Progenitor cell of endocrine pancreas (in vitro differentiated cells): ENCODE measurements around the gene MGA. TPM values are rescaled to one million over a fixed set of nuclear protein-coding genes. Genes with fewer than 3 reads are reported as not detected.
"Not testable (repeated sequence)": the region's sequence is repeated elsewhere in the genome, so short reads cannot be mapped to it uniquely, and the experiment has no call there.

ENCODE experiments used
- DNase-seq: peaks from one replicate; pipeline ENCODE4 v3.0.0; 2021; ENCODE audit warnings: low spot score; ENCODE audit not compliant: unreplicated experiment
- H3K27ac Mint-ChIP-seq: 2 replicates; pipeline ENCODE4 v1.8.0; 2021; ENCODE audit warnings: mild to moderate bottlenecking, moderate library complexity, mixed read lengths
- H3K27me3 Mint-ChIP-seq: 2 replicates; pipeline ENCODE4 v1.8.0; 2021; ENCODE audit warnings: mixed read lengths
- H3K36me3 Mint-ChIP-seq: 2 replicates; pipeline ENCODE4 v1.8.0; 2022; ENCODE audit warnings: mixed read lengths; ENCODE audit not compliant: insufficient read depth
- H3K4me1 Mint-ChIP-seq: 2 replicates; pipeline ENCODE4 v1.8.0; 2021; ENCODE audit warnings: low read depth, mixed read lengths
- H3K4me3 Mint-ChIP-seq: 2 replicates; pipeline ENCODE4 v1.8.0; 2021; ENCODE audit warnings: low read depth, mild to moderate bottlenecking, moderate library complexity, mixed read lengths
- H3K9me3 Mint-ChIP-seq: 2 replicates; pipeline ENCODE4 v1.8.0; 2021; ENCODE audit warnings: low read depth, mixed read lengths
- total RNA-seq: library from RNA; stranded (reverse); gene quantifications from 2 replicates; pipeline ENCODE4 v1.2.1, GENCODE V29; 2021
- TF ChIP-seq, protein P1 (sequence below): fragments of 200-600 bp; sonication (generic); IDR thresholded peaks from one replicate; pipeline ENCODE4 v1.5.0; 2021; ENCODE audit warnings: antibody characterized with exemption, mild to moderate bottlenecking; ENCODE audit not compliant: unreplicated experiment

The MGA gene
- total RNA-seq, 1 donor from 2014 or later, result 71.2 TPM

DNA sequence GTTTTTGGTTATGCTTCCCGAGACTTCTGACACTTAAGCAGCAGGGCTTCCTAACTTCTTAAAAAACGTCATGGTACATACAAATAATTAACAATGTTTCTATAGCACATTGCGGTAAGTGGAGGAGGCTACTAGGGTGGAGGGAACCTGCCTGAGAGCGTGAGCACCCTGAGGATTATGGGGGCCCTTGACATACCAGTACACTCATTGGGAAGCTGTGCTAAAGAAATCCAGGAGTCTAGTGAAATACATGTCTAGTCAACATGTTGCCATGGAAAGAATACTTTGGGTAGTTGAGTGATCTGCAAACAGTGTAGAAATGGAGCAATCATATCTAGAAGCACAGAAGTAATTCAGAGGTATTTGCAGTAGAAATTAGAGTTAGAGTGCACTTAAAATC, 74.8 kb downstream of the MGA start:
- DNase-seq, result no peak
- Mint-ChIP-seq H3K4me3 (no peak overlapping the region), H3K27me3 (no peaks in the 10 kb centered on the region), H3K27ac (no peak overlapping the region), H3K9me3 (no peaks in the 10 kb centered on the region), H3K36me3 (peaks cover 11% of the 10 kb centered on the region), H3K4me1 (no peaks in the 10 kb centered on the region)
- TF ChIP-seq, protein P1, sequence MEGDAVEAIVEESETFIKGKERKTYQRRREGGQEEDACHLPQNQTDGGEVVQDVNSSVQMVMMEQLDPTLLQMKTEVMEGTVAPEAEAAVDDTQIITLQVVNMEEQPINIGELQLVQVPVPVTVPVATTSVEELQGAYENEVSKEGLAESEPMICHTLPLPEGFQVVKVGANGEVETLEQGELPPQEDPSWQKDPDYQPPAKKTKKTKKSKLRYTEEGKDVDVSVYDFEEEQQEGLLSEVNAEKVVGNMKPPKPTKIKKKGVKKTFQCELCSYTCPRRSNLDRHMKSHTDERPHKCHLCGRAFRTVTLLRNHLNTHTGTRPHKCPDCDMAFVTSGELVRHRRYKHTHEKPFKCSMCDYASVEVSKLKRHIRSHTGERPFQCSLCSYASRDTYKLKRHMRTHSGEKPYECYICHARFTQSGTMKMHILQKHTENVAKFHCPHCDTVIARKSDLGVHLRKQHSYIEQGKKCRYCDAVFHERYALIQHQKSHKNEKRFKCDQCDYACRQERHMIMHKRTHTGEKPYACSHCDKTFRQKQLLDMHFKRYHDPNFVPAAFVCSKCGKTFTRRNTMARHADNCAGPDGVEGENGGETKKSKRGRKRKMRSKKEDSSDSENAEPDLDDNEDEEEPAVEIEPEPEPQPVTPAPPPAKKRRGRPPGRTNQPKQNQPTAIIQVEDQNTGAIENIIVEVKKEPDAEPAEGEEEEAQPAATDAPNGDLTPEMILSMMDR, result no peak

DNA sequence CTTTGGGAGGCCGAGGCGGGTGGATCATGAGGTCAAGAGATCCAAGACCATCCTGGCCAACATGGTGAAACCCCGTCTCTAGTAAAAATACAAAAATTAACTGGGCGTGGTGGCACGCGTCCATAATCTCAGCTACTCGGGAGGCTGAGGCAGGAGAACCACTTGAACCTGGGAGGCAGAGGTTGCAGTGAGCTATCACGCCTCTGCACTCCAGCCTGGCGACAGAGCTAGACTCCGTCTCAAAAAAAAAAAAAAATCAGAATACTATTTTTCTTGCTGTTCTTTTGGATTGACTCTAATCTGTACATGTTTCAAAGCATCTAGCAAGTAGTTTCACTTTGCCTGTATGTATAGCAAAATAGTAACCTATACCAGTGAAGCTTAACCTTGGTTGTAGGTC, 75.3 kb downstream of the MGA start:
- not testable (repeated sequence) for H3K4me3 Mint-ChIP-seq, DNase-seq

DNA sequence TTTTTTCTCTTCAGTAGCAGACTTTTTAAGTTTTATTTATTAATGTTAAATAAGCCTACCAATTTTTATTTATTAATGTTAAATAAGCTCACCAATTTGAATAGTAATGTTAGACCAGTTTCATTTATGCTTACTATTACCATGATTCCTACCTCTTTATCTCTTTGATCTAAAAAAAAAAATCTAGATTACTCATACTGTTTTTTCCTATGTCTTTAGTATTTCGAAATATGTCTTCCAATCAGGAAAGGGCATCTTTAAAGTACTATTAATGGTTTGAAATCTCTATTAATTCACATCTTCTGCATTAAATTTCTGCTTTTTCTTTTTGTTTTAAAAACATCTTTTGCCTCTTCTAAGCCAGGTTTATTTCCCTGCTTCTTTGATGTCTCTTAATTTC, 86.6 kb downstream of the MGA start:
- Mint-ChIP-seq H3K27me3 (no peaks in the 10 kb centered on the region), H3K4me1 (no peaks in the 10 kb centered on the region), H3K4me3 (no peak overlapping the region), H3K36me3 (peaks cover 25% of the 10 kb centered on the region), H3K27ac (no peak overlapping the region), H3K9me3 (no peaks in the 10 kb centered on the region)
- no peak for DNase-seq
- TF ChIP-seq, protein P1, result no peak

More for the DNA sequence above, 75.3 kb downstream of the MGA start:
- peaks cover 11% of the 10 kb centered on the region for H3K36me3 Mint-ChIP-seq
- H3K9me3 Mint-ChIP-seq, H3K27ac Mint-ChIP-seq, H3K4me1 Mint-ChIP-seq, H3K27me3 Mint-ChIP-seq: not testable (repeated sequence)

DNA sequence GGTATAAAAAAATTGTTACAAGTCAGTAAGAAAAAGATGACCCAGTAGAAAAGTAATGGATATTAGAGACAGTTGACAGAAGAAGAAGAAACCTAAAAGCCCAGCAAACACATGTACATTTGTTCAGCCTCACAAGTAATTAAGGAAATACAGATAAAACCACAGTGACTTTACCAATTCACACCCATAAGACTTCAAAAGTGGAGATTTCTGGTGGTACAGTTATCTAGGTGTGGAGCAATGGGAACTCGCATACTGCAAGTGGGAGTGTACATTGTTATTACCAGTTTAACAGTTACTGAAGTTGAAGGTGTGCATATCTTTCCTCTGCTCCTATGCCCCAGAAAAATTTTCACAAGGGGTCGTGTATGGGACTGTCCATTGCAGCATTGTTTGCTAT, 96.0 kb downstream of the MGA start:
- Mint-ChIP-seq H3K9me3 (no peaks in the 10 kb centered on the region), H3K36me3 (peaks cover 13% of the 10 kb centered on the region), H3K27me3 (no peaks in the 10 kb centered on the region), H3K4me1 (no peaks in the 10 kb centered on the region), H3K4me3 (no peak overlapping the region), H3K27ac (no peak overlapping the region)
- DNase-seq, result no peak
- TF ChIP-seq, protein P1, result no peak

DNA sequence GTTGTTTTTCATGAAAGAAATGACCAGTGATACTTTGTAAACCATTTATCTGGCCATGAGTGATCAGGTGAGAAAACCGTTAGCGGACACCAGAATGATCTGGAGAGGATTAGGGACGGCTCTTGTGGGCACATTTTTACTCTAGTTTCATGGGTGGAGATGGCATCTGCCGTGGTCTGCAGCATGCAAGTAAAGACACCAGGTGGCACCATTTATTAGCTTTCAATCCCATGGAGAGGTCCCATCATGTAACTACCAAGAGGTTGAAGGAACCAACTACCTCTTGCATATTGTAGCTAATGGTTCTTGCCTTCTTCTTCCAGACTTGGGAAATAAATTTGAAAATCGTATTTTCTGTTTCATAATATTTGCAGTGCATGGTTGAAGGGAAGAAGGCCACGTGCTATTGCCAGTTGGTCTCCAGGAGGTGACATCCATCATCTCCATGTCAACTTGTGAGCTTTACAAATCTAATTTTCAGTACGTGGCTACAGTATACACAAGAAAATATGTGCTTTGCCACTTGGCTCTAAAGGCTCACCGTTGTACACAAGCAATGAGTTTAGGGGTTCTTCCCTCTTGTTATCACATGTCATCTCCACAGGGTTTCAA, 112.6 kb downstream of the MGA start:
- TF ChIP-seq, protein P1, result peak; percentile 60
- H3K36me3 Mint-ChIP-seq, result peaks cover 2% of the 10 kb centered on the region
- H3K27ac Mint-ChIP-seq, result peak overlapping the region; percentile 92
- no peaks in the 10 kb centered on the region for H3K9me3 Mint-ChIP-seq
- no peak overlapping the region for H3K4me3 Mint-ChIP-seq
- H3K4me1 Mint-ChIP-seq, result peaks cover 22% of the 10 kb centered on the region
- DNase-seq, result no peak
- no peaks in the 10 kb centered on the region for H3K27me3 Mint-ChIP-seq

DNA sequence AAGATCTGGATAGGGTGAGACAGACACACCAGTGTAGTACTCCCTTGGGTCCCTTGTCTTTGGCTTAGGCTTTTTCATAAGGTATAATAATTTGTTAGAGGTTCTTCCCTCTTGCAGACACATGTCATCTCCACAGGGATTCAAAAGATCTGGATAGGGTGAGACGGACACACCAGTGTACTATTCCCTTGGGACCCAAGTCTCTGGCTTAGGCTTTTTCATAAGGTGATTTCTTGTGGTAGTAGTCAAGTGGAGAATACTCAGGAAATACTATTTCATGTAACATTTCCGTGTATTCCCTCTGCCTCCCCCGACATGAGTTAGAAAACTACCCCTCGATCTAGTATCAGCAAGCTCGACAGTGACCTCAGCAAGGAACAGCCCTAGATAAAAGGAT, 113.1 kb downstream of the MGA start:
- Mint-ChIP-seq H3K4me3 (peak overlapping the region; percentile 84), H3K27me3 (no peaks in the 10 kb centered on the region), H3K27ac (peak overlapping the region; percentile 92), H3K4me1 (peaks cover 22% of the 10 kb centered on the region), H3K9me3 (no peaks in the 10 kb centered on the region), H3K36me3 (peaks cover 2% of the 10 kb centered on the region)
- no peak for DNase-seq
- TF ChIP-seq, protein P1, result no peak
